Activated T-helper 2 cell treated with anti-CD3 and anti-CD28 coated beads, Interferon-gamma antibody, Interleukin-2, Interleukin-4, amounts not matched to agents 10 μg/mL and 5 μg/mL and 100 μg/mL, durations not matched to agents 14 hours and 24 hours and 36 hours (primary cell): ENCODE measurements around the gene MOB3A. TPM values are rescaled to one million over a fixed set of nuclear protein-coding genes. Genes with fewer than 3 reads are reported as not detected.

Source experiments
- DNase-seq: peaks from one replicate; pipeline ENCODE4 v3.0.0; 2021; ENCODE audit warnings: low spot score
- H3K27ac Mint-ChIP-seq: one replicate; pipeline ENCODE4 v1.8.0; 2021; ENCODE audit warnings: mixed read lengths
- H3K27me3 Mint-ChIP-seq: one replicate; pipeline ENCODE4 v1.8.0; 2021; ENCODE audit warnings: low read depth, mixed read lengths
- H3K36me3 Mint-ChIP-seq: one replicate; pipeline ENCODE4 v1.8.0; 2021; ENCODE audit warnings: low read depth, mixed read lengths
- H3K4me1 Mint-ChIP-seq: one replicate; pipeline ENCODE4 v1.8.0; 2021; ENCODE audit warnings: low read depth, mixed read lengths
- H3K4me3 Mint-ChIP-seq: one replicate; pipeline ENCODE4 v1.8.0; 2021; ENCODE audit warnings: low read depth, mild to moderate bottlenecking, moderate library complexity, mixed read lengths
- H3K9me3 Mint-ChIP-seq: one replicate; pipeline ENCODE4 v1.8.0; 2021; ENCODE audit warnings: mixed read lengths
- intact Hi-C: fragments of 100-400 bp; cut with micrococcal nuclease; formaldehyde crosslinking; loops from one replicate; pipeline ENCODE4 v1.15.1; 2023
- total RNA-seq: library from RNA; stranded (reverse); gene quantifications from 2 replicates; pipeline ENCODE4 v1.2.3, GENCODE V29; 2022

Gene MOB3A
- total RNA-seq, 1 donor from 2014 or later, result 175 TPM

GRCh38 chr19:2026770-2027169, 69.4 kb downstream of the MOB3A start:
- no peak overlapping the region for H3K27ac Mint-ChIP-seq
- intact Hi-C loops, result no loop called here
- peaks cover 10% of the 10 kb centered on the region for H3K9me3 Mint-ChIP-seq
- H3K36me3 Mint-ChIP-seq, result no peaks in the 10 kb centered on the region
- peaks cover 3% of the 10 kb centered on the region for H3K27me3 Mint-ChIP-seq
- H3K4me3 Mint-ChIP-seq, result no peak overlapping the region
- DNase-seq, result no peak
- H3K4me1 Mint-ChIP-seq, result peaks cover 3% of the 10 kb centered on the region

GRCh38 chr19:2022289-2022688, 73.8 kb downstream of the MOB3A start:
- no peaks in the 10 kb centered on the region for H3K36me3 Mint-ChIP-seq
- peaks cover 3% of the 10 kb centered on the region for H3K27me3 Mint-ChIP-seq
- intact Hi-C loops, result no loop called here
- peaks cover 10% of the 10 kb centered on the region for H3K9me3 Mint-ChIP-seq
- no peak for DNase-seq
- no peak overlapping the region for H3K4me3 Mint-ChIP-seq
- no peak overlapping the region for H3K27ac Mint-ChIP-seq
- peaks cover 8% of the 10 kb centered on the region for H3K4me1 Mint-ChIP-seq

- no peak for DNase-seq
- Mint-ChIP-seq H3K36me3 (no peaks in the 10 kb centered on the region), H3K27ac (no peak overlapping the region), H3K9me3 (peaks cover 10% of the 10 kb centered on the region), H3K27me3 (peaks cover 3% of the 10 kb centered on the region), H3K4me3 (no peak overlapping the region), H3K4me1 (peaks cover 8% of the 10 kb centered on the region)
- intact Hi-C loops, result no loop called here
Observed at GRCh38 chr19:2021453-2022140, 74.5 kb downstream of the MOB3A start.

Other genes starting within 250 kb of the MOB3A start
- gene REXO1, start 247.8 kb downstream of the MOB3A start, total RNA-seq, result 55.2 and 56.6 TPM in 2 replicates
- 31.2 and 32.1 TPM in 2 replicates for gene KLF16, start 232.7 kb downstream of the MOB3A start, total RNA-seq
- 100 and 102 TPM in 2 replicates for gene ABHD17A, start 210.8 kb downstream of the MOB3A start, total RNA-seq
- gene ADAT3, start 190.9 kb downstream of the MOB3A start, total RNA-seq, result 9.1 and 9.9 TPM in 2 replicates
- gene SCAMP4, start 190.9 kb downstream of the MOB3A start, total RNA-seq, result 35.9 and 37.9 TPM in 2 replicates
- gene CSNK1G2, start 155.2 kb downstream of the MOB3A start, total RNA-seq, result 89.1 and 90.7 TPM in 2 replicates
- 41.3 and 47.0 TPM in 2 replicates for gene BTBD2, start 80.6 kb downstream of the MOB3A start, total RNA-seq
- gene MKNK2, start 45.1 kb downstream of the MOB3A start, total RNA-seq, result 161 and 176 TPM in 2 replicates
- gene IZUMO4, start 589 bp upstream of the MOB3A start, total RNA-seq, result 7.6 and 9.5 TPM in 2 replicates
- 101 and 103 TPM in 2 replicates for gene AP3D1, start 55.2 kb upstream of the MOB3A start, total RNA-seq
- gene DOT1L, start 67.6 kb upstream of the MOB3A start, total RNA-seq, result 115 and 121 TPM in 2 replicates
- 75.7 and 77.2 TPM in 2 replicates for gene PLEKHJ1, start 140.0 kb upstream of the MOB3A start, total RNA-seq
- gene SF3A2, start 140.5 kb upstream of the MOB3A start, total RNA-seq, result 153 and 154 TPM in 2 replicates
- 4.3 TPM in 2 replicates for gene AMH, start 153.0 kb upstream of the MOB3A start, total RNA-seq
- gene JSRP1, start 160.1 kb upstream of the MOB3A start, total RNA-seq, result 0.21 and 0.67 TPM in 2 replicates
- 0.11 and 0.18 TPM in 2 replicates for gene PEAK3, start 185.8 kb upstream of the MOB3A start, total RNA-seq
- gene LINGO3, start 211.8 kb upstream of the MOB3A start, total RNA-seq, result 0.23 TPM in 1 of 2 replicates, not detected in the other
- 142 and 171 TPM in 2 replicates for gene LSM7, start 232.3 kb upstream of the MOB3A start, total RNA-seq
- gene SPPL2B, start 232.4 kb upstream of the MOB3A start, total RNA-seq, result 60.8 and 69.5 TPM in 2 replicates